NCI-H2107 (cell line): ENCODE results near the gene TMEM132C.

Source experiments
- DNase-seq: peaks from one replicate; lab custom pipeline; 2025; lab: John Stamatoyannopoulos, UW

The TMEM132C gene

GRCh38 chr12:128712622-128713021 lies 445.7 kb downstream of the TMEM132C start:
- no peak for DNase-seq

GRCh38 chr12:128715485-128715884 lies 448.5 kb downstream of the TMEM132C start:
- no peak for DNase-seq

GRCh38 chr12:128724468-128725046 lies 457.6 kb downstream of the TMEM132C start:
- no peak for DNase-seq

- no peak for DNase-seq
Observed at GRCh38 chr12:128726886-128727285, 459.9 kb downstream of the TMEM132C start.

GRCh38 chr12:128727461-128727860 lies 460.5 kb downstream of the TMEM132C start:
- no peak for DNase-seq

GRCh38 chr12:128727999-128728398 lies 461.0 kb downstream of the TMEM132C start:
- no peak for DNase-seq

GRCh38 chr12:128729628-128730121 lies 462.7 kb downstream of the TMEM132C start:
- peak; percentile 58 for DNase-seq

GRCh38 chr12:128734371-128734770 lies 467.4 kb downstream of the TMEM132C start:
- DNase-seq = no peak

- DNase-seq = no peak
Observed at GRCh38 chr12:128737292-128737966, 470.5 kb downstream of the TMEM132C start.

GRCh38 chr12:128743916-128744315 lies 476.9 kb downstream of the TMEM132C start:
- no peak for DNase-seq

GRCh38 chr12:128745772-128746689 lies 479.1 kb downstream of the TMEM132C start:
- no peak for DNase-seq

- no peak for DNase-seq
Observed at GRCh38 chr12:128747441-128747840, 480.5 kb downstream of the TMEM132C start.

GRCh38 chr12:128752386-128752785 lies 485.4 kb downstream of the TMEM132C start:
- no peak for DNase-seq

GRCh38 chr12:128753438-128753837 lies 486.5 kb downstream of the TMEM132C start:
- DNase-seq = no peak

GRCh38 chr12:128754275-128754674 lies 487.3 kb downstream of the TMEM132C start:
- DNase-seq = no peak

GRCh38 chr12:128755566-128755965 lies 488.6 kb downstream of the TMEM132C start:
- DNase-seq = no peak
